LHCN-M2 (cell line): Measurements from ENCODE around the gene SEMA3G. TPM values are rescaled to one million over a fixed set of nuclear protein-coding genes. Genes with fewer than 3 reads are reported as not detected.

Source experiments
- DNase-seq: peaks from one replicate; pipeline ENCODE4 v3.0.0-alpha.2; 2012; ENCODE audit warnings: low read depth
- total RNA-seq: library from RNA; depleted of rRNA; stranded (reverse); fragments of >200 nt; gene quantifications from 2 replicates; pipeline ENCODE4 v1.2.3, GENCODE V29; 2014

The SEMA3G gene
- total RNA-seq, 1 experiment from 2014 or later, result not detected

DNA sequence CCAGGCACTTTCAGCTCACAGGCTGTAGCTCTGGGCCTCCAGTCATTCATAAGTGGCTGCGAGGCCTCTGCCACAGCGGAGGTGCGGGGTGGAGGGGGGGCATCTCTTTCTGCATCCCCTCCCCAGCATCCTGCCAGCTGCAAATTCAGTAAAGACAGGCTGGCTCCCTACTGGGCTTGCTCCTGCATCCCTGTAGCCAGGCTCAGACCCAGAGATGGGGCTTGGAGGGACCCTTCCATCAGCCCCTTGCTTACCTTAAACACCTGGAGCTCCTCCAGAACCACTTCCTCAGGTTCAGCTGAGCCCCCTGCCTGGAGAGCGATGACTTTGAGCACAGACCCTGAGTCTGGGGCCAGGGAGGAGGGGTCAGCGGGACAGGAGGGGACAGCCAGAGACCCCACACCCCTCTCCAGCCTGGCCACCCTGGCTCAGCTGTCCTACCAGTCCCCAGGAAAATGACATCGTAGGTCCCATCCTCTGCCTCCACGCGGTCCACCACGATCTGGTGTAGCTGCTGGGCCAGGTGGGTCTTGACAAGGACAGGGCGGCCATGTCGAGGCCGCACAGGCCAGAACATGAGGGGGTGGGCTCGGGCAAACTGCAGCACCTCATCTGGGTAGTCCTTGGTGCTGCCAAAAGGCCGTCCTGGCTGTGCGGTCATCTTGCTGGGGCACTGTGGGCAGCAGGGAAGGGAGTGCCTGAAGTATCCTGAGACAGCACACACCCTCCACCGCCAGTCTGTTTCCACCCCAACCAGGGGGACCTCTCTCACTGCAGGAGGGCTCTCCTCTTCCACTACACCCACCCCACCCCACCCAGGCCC is 5.3 kb downstream of the SEMA3G start:
- DNase-seq, result no peak

DNA sequence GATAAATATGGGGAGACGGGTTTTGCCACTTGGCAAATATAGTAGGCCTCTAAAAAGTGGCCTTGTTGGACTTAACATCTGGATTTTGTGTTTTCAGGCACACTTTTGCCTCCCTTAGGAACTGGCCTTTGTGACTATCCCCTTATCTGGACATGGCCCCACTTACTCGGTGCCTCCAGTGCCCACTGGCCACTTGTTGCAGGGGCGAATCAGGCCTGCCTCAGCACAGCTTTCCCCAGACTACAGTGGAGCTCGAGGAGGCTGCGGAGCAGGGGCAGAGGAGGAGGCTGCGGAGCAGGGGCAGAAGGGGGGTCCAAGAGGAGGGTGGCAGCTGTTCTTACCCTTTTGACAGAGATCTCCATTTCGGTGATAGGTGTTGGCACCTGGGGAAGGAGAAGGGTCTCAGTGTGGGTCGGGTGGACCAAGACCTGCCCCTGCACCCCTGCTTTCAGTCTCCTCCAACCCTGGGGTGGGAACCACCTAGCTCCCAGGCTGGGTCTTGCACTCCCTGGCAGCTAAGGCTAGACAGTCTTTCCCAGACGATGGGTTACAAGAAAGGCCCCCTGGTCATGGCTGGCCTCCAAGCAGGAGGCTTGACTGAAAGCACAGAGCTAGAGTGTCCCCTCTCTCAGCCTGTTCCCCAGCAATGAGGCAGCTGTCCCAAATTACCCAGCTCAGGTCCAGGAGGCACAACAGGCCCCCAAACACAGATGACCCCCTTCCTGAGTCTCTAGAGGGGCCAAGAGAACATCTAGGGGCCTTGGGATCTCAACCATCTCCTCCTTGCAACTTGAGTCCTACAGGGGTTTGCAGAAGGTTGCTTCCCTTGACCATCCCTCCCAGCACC is 6.1 kb downstream of the SEMA3G start:
- DNase-seq, result no peak

DNA sequence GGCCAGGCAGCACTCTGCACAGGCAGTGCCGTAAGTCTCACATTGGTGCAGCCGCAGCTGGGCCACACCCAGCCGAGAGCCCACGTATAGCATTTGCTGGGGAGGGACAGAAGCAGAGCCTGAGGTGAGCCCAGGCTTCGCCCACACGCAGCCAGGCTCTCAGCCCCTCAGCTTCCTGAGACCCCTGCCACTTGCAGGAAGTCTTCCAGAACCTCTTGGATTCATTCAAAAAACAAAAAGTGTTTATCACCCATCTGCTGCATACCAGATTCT is 6.9 kb downstream of the SEMA3G start:
- DNase-seq, result no peak

DNA sequence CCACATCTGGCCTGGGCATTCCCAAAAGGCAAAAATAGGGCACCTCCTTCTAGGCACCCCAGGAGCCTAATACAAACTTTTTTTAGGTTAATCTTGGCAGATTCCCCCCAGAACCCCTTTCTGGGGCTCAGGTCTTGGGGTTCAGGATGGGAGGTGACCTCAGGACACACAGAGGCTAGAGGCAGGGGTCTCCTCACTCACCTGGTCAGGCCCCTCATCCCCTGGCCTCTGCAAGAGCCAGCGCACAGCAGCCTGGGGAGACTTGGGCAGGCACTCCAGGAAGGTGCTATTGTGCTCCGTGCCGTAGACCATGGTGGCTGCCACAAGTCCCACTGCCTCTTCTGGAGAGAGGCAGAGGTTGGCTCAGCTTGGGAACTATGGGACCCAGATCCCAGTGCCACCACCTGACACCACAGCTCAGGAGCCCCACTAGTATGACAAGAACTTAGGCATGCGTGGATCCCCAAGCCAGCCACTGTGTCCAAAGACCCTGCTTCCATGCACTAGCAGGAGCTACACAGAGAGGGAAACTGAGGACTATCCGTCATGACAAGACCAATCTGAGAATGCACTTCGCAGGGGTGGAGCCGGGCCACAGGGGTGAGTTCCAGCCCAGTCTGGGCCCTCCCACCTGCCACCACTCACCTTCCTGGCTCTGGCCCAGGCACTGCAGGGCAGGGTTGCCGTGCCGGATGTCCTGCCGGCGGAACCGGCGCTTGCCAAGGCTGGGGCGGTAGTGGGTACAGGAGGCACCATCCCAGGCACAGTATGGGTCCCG is 7.4 kb downstream of the SEMA3G start:
- DNase-seq, result no peak

DNA sequence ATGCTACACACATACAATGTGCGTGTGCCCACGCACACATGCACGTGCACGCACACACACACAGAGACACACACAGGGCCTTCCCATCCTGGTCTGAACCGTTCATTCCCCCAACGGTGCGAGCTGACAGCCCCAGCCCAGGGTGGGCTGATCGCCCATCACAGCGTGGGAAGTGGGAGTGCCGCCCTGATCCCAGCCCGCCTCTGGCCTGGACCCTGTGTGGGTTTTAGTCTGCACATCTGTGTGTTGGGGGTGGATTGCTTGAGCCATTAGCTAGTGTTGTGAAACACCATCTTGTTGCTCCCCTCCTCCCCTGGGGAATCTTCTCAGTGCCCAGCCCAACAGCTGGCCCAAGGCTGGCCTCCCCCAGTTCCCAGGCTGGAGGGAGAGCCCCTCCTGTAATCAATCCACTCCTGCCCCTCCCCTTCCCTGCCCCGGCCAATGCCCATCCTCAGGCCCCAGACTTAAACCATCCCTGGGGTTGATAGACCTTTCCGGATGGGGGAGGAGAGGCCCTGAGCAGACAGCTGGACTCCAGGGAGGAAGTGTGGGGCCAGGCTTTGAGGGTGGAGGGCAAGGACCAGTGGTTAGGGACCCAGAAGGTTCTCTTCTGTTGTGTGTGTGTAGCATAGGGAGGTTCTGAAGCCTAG is 8.3 kb downstream of the SEMA3G start:
- DNase-seq, result peak; percentile 71

DNA sequence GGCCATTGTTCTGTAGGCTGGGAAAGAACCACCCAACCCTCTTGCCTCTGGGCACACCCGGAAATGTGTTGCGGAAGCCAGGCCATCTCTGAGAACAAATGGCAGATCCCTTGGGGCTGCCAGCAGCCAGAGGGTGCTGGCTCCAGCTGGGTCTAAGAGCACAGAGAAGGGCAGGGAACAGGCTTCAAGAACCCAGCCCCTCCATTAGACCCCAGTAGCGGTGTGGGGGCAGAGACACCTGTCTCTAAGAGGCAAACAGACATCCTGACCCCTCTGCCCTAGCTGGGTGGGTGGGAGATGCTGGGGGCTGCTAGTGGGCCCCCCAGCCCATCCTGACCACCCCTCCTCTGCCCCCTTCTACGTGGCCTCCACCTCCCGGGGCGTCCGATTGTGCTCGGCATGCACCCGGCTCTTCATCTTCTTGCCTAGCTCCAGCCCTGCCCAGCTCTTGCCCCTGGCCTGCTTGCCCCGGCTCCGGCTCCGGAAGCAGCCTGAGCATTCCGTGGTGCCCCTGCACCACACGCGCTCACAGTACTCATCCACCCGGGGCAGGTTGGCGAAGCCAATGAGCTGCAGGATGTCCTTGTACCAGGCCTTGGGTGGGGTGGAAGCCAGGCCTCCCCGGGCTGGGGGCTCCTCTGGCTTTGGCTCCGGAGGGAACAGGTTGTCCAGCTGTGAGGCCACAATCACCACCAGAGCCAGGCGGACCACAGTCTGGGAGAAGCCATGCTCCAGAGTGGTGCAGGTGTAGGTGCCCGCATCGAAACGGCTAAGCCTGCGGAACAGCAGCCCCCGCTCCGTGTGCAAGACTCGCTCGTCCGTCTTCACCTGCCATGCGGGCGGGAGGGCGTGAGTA is 9.4 kb downstream of the SEMA3G start:
- DNase-seq, result no peak

DNA sequence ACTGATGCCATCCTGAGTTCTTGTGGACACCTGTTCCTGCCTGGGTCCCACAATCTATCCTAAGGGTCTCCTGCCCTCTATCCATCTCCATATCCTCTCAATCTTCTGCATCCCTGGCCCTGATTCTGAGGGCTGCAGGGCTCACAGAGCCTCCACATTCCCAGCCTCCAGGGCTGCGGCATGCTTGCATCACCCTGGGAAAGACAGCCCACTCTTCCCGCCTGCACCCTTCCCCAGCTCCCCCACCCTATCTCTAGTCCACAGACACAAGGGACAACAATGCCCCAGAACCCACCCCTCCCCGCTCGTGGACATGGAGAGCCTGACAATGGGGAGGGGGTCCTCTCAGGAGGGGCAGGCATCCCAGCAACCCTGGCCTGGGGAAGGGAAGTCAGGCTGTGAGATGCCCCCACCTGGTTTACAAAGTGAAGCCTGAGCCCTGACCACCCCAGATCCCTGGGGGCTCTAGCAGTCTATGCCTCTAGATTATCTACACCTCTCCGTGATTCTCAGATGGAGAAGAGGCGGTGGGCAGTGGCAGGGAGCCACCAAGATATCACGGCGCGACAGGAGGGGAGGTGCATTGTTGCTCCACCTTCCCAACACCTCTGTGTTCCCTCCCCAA is 10.3 kb downstream of the SEMA3G start:
- no peak for DNase-seq

DNA sequence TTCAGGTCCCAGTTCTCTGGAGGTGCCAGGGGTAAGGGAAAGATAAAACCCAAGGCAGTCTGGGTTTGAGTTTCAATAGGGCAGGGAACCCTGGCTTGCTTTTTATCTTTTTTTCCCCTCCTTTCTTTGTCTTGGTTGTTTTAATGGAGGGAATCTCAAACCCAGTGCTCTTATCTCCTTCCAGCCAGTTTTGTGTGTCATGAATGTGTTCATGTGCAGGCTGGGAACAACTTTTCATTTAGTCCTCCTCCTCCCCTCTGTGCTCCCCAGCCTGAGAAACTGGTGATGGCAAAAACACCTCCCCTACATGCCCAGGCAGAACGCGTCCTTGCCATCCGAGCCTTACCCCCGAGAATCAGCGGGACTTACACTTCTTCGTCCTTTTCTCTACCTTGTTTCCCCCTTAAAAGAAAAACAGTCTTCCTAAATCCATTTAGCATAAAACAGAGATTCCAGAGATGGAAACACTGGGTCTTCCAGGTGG is 10.9 kb downstream of the SEMA3G start:
- no peak for DNase-seq

DNA sequence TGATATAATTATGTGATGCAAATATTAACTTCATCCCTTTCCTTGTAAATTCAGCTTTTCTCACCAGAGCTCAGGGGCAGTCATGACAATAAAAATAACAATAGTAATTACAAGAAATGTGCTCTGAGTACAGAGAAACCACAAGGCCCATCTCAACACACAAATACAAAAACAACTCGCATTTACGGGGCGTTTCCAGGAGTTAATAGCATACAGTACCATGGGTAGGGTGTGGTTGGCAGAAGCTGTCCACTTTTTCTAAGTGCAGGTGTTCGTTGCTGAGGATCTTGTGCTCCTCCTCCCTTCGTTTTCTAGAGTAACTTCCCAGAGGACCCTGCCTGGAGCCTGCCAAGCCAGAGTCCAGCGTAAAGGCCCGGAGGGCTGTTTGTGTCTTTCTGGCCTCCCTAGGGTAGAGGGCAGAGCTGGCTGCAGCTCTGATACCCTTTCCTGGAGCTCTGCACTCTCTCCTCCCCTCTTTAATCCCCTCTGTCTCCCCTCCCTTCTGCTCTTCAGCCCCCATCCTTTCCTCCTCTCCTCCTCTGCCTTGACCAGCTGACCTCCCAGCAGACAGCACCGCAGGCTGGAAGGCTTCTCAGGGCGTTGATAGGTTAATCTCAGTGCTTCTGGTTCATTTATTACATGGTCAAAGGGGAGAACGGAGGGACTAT is 11.4 kb downstream of the SEMA3G start:
- DNase-seq, result no peak

DNA sequence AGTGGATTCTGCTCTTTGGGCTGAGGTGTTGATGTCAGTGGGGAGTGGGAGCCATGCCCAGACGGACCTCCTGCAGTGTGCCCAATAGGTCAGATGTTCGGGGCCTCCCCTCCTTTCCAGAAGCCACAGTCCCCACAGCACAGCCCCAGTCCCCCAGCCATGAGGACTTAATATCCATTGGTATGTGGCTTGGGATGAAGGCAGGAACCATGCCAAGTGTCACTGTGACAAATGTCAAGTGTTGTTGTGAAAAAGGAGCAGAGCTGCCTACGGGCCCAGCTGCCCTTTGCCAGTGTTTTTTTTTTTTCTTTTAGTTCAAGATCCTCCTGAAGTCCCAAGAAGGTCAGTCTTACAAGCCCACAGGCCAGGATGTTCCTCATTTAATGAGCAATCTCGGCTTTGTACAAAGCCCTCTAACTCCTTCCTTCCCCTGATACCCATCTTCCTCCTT is 12.2 kb downstream of the SEMA3G start:
- DNase-seq, result no peak

DNA sequence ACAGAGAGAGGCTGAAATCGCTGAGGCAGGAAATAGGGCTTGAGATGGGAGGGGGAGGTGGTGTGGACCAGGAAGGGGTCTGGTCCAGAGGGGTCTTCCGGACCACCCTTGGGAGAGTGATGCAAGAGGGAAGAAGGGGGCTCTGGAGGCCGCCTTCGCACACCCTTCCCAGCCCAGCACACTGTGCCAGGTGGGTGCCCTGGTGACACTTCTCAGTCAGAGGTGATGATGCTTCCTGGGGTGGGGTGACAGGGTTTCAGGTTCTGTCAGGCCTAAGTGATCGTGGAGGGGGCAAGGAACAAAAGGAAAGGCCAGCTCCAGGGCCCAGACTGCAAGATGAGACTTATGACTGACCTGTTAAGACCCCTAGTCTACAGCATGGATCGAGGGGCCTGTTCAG is 12.7 kb downstream of the SEMA3G start:
- DNase-seq, result no peak

DNA sequence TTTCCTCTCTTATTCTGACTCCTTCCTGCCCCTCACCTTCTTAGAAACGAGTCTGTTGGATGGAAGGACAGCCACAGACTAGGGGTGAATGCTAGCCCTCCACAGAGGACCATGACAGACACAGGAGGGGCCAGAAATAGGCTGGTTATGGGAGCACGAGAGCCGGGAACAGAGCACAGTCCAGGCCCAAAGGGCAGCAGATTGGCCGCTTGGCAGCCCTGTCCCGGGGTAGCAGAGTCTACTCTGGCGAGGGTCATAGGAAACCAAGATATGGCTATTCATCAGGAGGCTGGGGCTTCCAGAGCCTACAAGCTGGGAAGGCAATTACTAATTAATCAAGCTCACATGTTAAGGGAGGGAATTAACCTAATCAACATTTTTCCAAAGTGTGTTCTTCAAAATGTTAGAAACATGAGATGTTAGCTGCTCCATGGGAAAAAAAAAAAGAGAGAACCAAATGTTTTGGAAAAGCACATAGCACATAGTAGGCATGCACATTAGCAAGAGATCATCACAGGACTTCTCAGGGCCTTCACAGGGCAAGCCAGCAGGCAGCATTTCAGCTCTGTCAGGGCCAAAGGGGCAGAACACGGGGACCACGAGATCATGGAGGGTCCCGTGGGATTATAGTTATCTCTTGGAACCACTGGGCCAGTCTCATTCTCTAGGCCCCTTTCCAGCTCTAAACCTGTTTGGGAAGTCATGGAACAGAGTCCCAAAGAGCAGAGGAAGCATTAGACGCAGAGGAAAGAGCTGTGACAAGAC is 13.3 kb downstream of the SEMA3G start:
- no peak for DNase-seq

DNA sequence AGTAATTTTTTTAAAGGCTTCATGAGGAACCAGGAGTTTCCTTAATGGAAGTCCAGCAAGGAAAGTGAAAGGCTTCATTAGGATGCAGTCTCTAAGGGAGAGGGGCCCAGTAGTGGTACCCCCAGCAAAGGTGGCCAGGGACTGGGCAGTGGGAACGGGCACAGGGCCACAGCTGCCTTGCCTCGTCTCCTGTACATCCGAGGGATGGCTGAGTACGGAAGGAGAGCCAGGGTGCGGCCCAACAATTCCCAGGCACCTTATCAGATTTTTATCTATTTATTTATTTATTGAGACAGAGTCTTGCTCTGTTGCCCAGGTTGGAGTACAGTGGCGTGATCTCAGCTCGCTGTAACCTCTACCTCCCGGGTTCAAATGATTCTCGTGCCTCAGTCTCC is 14.5 kb downstream of the SEMA3G start:
- no peak for DNase-seq

DNA sequence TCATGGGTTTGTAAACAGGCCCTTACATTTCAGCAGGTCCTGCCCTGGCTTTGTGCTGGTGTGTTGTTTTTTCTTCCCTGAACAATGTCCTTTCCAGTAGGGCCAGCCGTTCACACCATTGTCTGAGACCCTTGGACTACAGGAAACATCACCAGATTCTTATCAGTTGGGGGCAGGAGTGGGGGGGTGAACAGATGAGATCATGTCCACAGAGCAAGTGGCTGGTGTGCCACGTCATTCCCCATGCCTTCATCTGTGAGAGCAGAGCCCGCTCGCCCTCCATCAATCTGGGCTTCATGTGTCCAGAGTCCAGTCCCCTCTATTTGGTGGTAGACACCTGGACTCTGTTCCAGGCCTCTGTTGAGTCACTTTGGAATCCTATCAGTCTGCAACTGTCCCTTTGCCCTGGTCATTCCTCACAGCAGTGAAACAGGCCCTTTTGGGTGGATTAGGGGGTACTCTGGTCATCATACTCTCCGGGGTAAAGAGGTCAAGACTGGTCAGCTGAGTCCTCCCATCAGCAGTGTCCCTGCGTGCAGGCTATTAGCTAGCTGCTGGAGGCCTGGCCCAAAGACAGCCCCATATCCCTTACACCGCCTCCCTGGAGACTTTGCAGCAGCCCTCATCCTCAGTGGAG is 15.0 kb downstream of the SEMA3G start:
- no peak for DNase-seq

DNA sequence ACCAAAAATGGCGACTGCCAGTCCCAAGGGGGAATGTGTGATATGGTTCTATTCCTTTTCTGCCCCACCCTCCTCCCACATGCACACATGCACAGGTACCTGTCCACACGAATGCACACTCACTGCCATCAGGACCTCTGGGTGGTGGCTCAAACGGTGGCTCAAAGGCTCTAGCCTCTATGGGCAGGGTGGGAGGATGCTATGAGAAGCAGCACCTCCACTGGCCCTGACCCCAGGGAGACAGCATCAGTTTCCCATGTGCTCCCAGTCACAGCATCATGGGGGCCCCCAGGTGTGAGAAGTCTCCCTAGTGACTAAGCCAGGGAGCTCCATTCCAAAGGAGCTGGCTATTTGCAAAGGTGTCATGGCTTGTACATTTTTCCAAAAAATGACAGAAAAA is 15.9 kb downstream of the SEMA3G start:
- DNase-seq, result no peak

DNA sequence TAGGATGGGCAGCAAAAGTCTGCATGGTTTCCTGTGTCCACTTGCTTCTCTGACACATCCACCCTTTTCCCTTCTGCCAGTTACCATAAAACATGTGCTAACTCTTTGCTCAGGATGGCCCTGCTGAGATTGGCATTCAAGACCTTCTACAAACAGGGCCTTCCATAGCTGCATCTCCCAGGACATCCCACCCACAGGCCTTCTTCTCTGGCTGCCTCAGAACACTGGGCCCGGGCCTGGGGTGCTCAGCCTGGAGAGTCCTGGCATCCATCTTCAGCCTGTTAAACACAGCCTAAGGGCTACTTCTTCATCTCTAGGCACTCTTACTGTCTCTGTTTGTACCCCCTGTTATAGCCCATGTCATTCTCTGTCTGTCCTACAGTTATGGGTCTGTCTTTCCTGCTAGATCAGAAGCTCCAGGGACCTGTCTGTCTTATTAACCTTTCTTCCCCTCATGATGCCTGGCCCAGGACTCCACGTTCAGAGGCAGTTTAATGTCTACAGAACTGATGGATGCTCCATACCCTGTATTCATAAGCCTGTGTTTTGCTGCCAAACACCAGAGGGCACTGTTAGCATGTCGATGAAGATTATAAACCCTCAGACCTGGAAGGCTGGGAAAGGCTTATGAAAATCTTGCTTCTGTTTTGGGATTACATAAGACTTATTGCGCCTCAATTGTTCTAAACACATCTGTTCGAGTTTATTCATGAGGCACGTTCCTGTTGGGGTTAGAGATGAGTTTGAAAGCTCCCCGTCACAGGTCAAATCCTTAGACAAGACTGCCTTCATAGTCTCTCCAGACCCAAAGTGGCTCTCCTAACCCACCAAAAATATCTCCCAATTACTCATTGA is 16.5 kb downstream of the SEMA3G start:
- peak; percentile 72 for DNase-seq

DNA sequence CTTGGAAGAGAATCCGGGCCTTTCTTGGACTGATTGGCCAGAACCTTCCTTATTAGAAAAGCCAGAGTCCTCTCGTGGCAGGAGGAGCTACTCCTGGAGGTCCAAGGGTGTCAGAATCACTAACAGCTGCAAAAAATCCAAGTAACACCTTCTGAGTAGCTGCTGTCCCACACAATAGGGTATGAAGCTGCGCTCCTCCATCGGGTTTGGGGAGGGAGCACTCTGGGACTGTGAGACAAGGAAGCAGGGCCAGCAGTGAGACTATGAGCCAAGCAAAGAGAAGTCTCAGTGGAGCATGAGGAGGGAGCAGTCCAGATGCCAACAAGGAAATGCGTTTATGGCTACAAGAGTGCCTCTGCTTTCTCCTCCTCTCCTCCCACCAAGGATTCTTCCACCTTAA is 21.7 kb downstream of the SEMA3G start:
- no peak for DNase-seq
